Measurements from ENCODE around the gene MIEF1.
A peak's percentile ranks its signal among the peaks of the same experiment; 100 is the strongest.

MIEF1 gene

DNA sequence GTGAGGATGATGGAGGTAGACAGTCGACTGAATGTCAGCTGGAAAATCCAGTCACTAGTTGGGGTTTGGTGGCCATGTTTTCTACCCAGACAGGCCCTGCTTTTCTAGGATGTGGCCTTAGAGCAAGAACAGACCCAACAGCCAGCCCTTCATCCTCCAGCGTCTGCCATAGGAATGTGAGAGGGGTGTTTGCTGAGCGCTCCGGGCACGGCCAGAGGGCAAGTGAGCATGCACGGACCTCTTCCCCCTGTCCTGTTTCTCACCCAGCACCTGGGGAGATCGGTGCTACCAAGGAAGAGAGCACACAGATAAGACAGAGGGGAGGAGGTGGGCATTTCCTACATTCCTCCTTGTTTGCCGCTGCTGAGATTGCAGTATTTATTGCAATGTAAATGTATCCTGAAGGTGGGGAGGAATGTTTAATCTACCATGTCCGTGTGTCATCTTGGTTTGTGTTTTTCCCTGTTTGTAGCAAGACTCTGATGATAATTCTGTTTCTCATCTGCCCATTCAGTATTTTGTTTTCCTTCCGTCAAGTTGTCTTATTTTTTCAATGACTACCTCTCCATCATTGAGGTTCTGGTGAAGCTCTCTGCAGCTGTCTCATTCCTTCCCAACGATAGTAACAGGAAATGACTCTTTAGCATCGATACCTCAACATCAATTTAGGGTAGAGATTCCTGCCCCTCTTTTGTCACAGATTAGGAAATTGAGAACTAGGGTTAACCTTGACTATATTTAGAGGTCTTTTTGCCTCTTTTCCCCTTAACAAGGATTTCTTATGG is 13.4 kb downstream of the MIEF1 start:
- Histone ChIP-seq H3K27ac (no peak overlapping the region), H3K4me3 (ENCODE audit: low read depth, low read length) (no peak overlapping the region), H3K27me3 (ENCODE audit: insufficient read depth, low read depth, severe bottlenecking) (no peaks in the 10 kb centered on the region), H3K36me3 (peaks cover 63% of the 10 kb centered on the region), H3K9me3 (ENCODE audit: severe bottlenecking) (no peaks in the 10 kb centered on the region)
- TF ChIP-seq, protein P1, sequence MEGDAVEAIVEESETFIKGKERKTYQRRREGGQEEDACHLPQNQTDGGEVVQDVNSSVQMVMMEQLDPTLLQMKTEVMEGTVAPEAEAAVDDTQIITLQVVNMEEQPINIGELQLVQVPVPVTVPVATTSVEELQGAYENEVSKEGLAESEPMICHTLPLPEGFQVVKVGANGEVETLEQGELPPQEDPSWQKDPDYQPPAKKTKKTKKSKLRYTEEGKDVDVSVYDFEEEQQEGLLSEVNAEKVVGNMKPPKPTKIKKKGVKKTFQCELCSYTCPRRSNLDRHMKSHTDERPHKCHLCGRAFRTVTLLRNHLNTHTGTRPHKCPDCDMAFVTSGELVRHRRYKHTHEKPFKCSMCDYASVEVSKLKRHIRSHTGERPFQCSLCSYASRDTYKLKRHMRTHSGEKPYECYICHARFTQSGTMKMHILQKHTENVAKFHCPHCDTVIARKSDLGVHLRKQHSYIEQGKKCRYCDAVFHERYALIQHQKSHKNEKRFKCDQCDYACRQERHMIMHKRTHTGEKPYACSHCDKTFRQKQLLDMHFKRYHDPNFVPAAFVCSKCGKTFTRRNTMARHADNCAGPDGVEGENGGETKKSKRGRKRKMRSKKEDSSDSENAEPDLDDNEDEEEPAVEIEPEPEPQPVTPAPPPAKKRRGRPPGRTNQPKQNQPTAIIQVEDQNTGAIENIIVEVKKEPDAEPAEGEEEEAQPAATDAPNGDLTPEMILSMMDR (IDR thresholded peaks at IDR 0.05; ENCODE audit: low read depth, low read length): no peak
- no peak for DNase-seq

DNA sequence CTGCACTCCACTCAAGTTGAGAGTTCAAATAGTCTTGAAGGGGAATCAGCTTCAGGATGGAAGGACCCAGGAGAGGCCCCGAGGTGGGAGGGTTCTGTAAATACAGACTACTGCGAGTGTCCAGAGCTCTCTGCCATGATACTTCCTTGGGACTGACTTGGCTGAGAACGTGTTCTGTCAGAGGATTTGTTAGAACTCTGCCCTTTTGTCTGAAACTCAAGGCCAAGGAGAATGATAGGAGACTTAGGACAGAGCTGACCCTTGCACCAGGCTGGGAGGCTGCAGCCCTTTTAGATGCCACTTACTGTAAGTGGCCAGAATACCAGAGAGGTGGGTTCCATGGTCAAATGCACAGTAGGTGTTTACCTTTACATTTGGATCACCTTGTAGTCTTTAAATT is 15.4 kb downstream of the MIEF1 start:
- no peak for DNase-seq
- Histone ChIP-seq H3K4me3 (ENCODE audit: low read depth, low read length) (no peak overlapping the region), H3K36me3 (peaks cover 67% of the 10 kb centered on the region), H3K27me3 (ENCODE audit: insufficient read depth, low read depth, severe bottlenecking) (no peaks in the 10 kb centered on the region), H3K27ac (no peak overlapping the region), H3K9me3 (ENCODE audit: severe bottlenecking) (no peaks in the 10 kb centered on the region)
- TF ChIP-seq, protein P1 (IDR thresholded peaks at IDR 0.05; ENCODE audit: low read depth, low read length): no peak

- Histone ChIP-seq H3K4me3 (ENCODE audit: low read depth, low read length) (peak overlapping the region; percentile 99), H3K27ac (peak overlapping the region; percentile 100), H3K36me3 (peaks cover 67% of the 10 kb centered on the region), H3K9me3 (ENCODE audit: severe bottlenecking) (no peaks in the 10 kb centered on the region), H3K27me3 (ENCODE audit: insufficient read depth, low read depth, severe bottlenecking) (no peaks in the 10 kb centered on the region)
- DNase-seq: no peak
- TF ChIP-seq, protein P1 (IDR thresholded peaks at IDR 0.05; ENCODE audit: low read depth, low read length): no peak
These were observed 16.2 kb downstream of the MIEF1 start for GRCh38 chr22:39518144-39518786.

- peak overlapping the region; percentile 100 for H3K27ac ChIP-seq
- peaks cover 67% of the 10 kb centered on the region for H3K36me3 ChIP-seq
- peak overlapping the region; percentile 99 for H3K4me3 ChIP-seq (ENCODE audit: low read depth, low read length)
- H3K9me3 ChIP-seq (ENCODE audit: severe bottlenecking): no peaks in the 10 kb centered on the region
- TF ChIP-seq, protein P1 (IDR thresholded peaks at IDR 0.05; ENCODE audit: low read depth, low read length): no peak
- peak; percentile 62 for DNase-seq
- no peaks in the 10 kb centered on the region for H3K27me3 ChIP-seq (ENCODE audit: insufficient read depth, low read depth, severe bottlenecking)
These were observed 17.0 kb downstream of the MIEF1 start for GRCh38 chr22:39518996-39519680.

- Histone ChIP-seq H3K4me3 (ENCODE audit: low read depth, low read length) (peak overlapping the region; percentile 99), H3K27me3 (ENCODE audit: insufficient read depth, low read depth, severe bottlenecking) (no peaks in the 10 kb centered on the region), H3K36me3 (peaks cover 67% of the 10 kb centered on the region), H3K9me3 (ENCODE audit: severe bottlenecking) (no peaks in the 10 kb centered on the region), H3K27ac (peak overlapping the region; percentile 100)
- DNase-seq: peak; percentile 98
- TF ChIP-seq, protein P1 (IDR thresholded peaks at IDR 0.05; ENCODE audit: low read depth, low read length): peak; percentile 32
These were observed 17.7 kb downstream of the MIEF1 start for GRCh38 chr22:39519681-39520225.
